ENCODE measurements around the gene PSMC1.

GRCh38 chr14:90248594-90248993, 7.8 kb upstream of the PSMC1 start:
- TF ChIP-seq CTCF (IDR thresholded peaks at IDR 0.05) (no peak), POLR2AphosphoS5 (IDR thresholded peaks at IDR 0.05) (no peak), POLR2A (IDR thresholded peaks at IDR 0.05) (no peak)
